ENCODE measurements around the gene RHBDL2. TPM values are rescaled to one million over a fixed set of nuclear protein-coding genes. Genes with fewer than 3 reads are reported as not detected.
"Not testable (repeated sequence)": the region's sequence is repeated elsewhere in the genome, so short reads cannot be mapped to it uniquely, and the experiment has no call there.

Gene RHBDL2
- total RNA-seq, 1 experiment from 2014 or later = 10.9 TPM

GRCh38 chr1:38977399-38978244 lies 36.0 kb upstream of the RHBDL2 start:
- H3K27ac Mint-ChIP-seq (ENCODE audit: unreplicated experiment); H3K36me3 Mint-ChIP-seq (ENCODE audit: insufficient read depth, unreplicated experiment); H3K27me3 Mint-ChIP-seq (ENCODE audit: unreplicated experiment); BruUV-seq (replicated peaks); H3K4me1 Mint-ChIP-seq (ENCODE audit: low read depth, unreplicated experiment); H3K9me3 Mint-ChIP-seq (ENCODE audit: low read depth, unreplicated experiment); DNase-seq; H3K4me3 Mint-ChIP-seq (ENCODE audit: low read depth, unreplicated experiment); intact Hi-C loops (cut with micrococcal nuclease; ENCODE audit: unreplicated experiment); CTCF ChIA-PET: not testable (repeated sequence)

- intact Hi-C loops (cut with micrococcal nuclease; ENCODE audit: unreplicated experiment) = no loop called here
- peaks cover 5% of the 10 kb centered on the region for H3K9me3 Mint-ChIP-seq (ENCODE audit: low read depth, unreplicated experiment)
- H3K27ac Mint-ChIP-seq (ENCODE audit: unreplicated experiment) = no peak overlapping the region
- no peaks in the 10 kb centered on the region for H3K36me3 Mint-ChIP-seq (ENCODE audit: insufficient read depth, unreplicated experiment)
- peaks cover 13% of the 10 kb centered on the region for H3K4me1 Mint-ChIP-seq (ENCODE audit: low read depth, unreplicated experiment)
- DNase-seq = no peak
- no TSS peak for BruUV-seq (replicated peaks)
- H3K4me3 Mint-ChIP-seq (ENCODE audit: low read depth, unreplicated experiment) = no peak overlapping the region
- CTCF ChIA-PET = no interaction called here
- no peak for TF ChIP-seq CTCF (IDR thresholded peaks at IDR 0.05; ENCODE audit: unreplicated experiment)
- no peaks in the 10 kb centered on the region for H3K27me3 Mint-ChIP-seq (ENCODE audit: unreplicated experiment)
Measured at GRCh38 chr1:38973659-38974437, 32.2 kb upstream of the RHBDL2 start.

GRCh38 chr1:38973145-38973544 lies 31.5 kb upstream of the RHBDL2 start:
- H3K4me1 Mint-ChIP-seq (ENCODE audit: low read depth, unreplicated experiment) = peaks cover 18% of the 10 kb centered on the region
- H3K9me3 Mint-ChIP-seq (ENCODE audit: low read depth, unreplicated experiment); H3K4me3 Mint-ChIP-seq (ENCODE audit: low read depth, unreplicated experiment); DNase-seq; intact Hi-C loops (cut with micrococcal nuclease; ENCODE audit: unreplicated experiment); H3K36me3 Mint-ChIP-seq (ENCODE audit: insufficient read depth, unreplicated experiment); H3K27ac Mint-ChIP-seq (ENCODE audit: unreplicated experiment); H3K27me3 Mint-ChIP-seq (ENCODE audit: unreplicated experiment); CTCF ChIA-PET; BruUV-seq (replicated peaks): not testable (repeated sequence)

GRCh38 chr1:38964140-38964548 lies 22.5 kb upstream of the RHBDL2 start:
- H3K9me3 Mint-ChIP-seq (ENCODE audit: low read depth, unreplicated experiment) = no peaks in the 10 kb centered on the region

More at GRCh38 chr1:38964140-38964548, 22.5 kb upstream of the RHBDL2 start:
- no peak for TF ChIP-seq CTCF (IDR thresholded peaks at IDR 0.05; ENCODE audit: unreplicated experiment)
- no TSS peak for BruUV-seq (replicated peaks)
- H3K36me3 Mint-ChIP-seq (ENCODE audit: insufficient read depth, unreplicated experiment) = no peaks in the 10 kb centered on the region
- H3K4me1 Mint-ChIP-seq (ENCODE audit: low read depth, unreplicated experiment) = peaks cover 32% of the 10 kb centered on the region
- H3K27me3 Mint-ChIP-seq (ENCODE audit: unreplicated experiment) = no peaks in the 10 kb centered on the region
- H3K27ac Mint-ChIP-seq (ENCODE audit: unreplicated experiment) = no peak overlapping the region
- peak; percentile 17 for DNase-seq
- no peak overlapping the region for H3K4me3 Mint-ChIP-seq (ENCODE audit: low read depth, unreplicated experiment)
- intact Hi-C loops (cut with micrococcal nuclease; ENCODE audit: unreplicated experiment) = no loop called here
- CTCF ChIA-PET = no interaction called here
